IMR-90 (cell line): ENCODE measurements around the gene ANKRD24. TPM values are rescaled to one million over a fixed set of nuclear protein-coding genes. Genes with fewer than 3 reads are reported as not detected.

Experiments
- ATAC-seq: fragments of 200-7000 bp; cut with Tn5 transposase; 2 replicates; pipeline ENCODE4 v1.9.1; 2020; ENCODE audit warnings: low read depth, mild to moderate bottlenecking, moderate library complexity
- BruUV-seq: library from RNA; stranded (reverse); fragments of 400-500 nt; replicated peaks from 2 replicates; lab custom pipeline; 2021; lab: Mats Ljungman, UMichigan
- CTCF ChIA-PET: fragments of 300-600 bp; formaldehyde crosslinking; extraction: SDS; loops from one replicate; lab custom pipeline; 2021; ENCODE audit warnings: antibody characterized with exemption; lab: Yijun Ruan, JAX
- POLR2A ChIA-PET: fragments of 300-600 bp; sonication (Branson Sonifier 250); formaldehyde crosslinking; loops from one replicate; lab custom pipeline; 2022; ENCODE audit warnings: antibody characterized with exemption; ENCODE audit not compliant: unreplicated experiment; lab: Charles Lee
- DNase-seq: peaks from one replicate; pipeline ENCODE4 v3.0.0; 2013
- H2AFZ ChIP-seq: replicated peaks from 2 replicates; pipeline ENCODE3; 2013; ENCODE audit warnings: low read length, mild to moderate bottlenecking; ENCODE audit not compliant: poor library complexity
- H2AK5ac ChIP-seq: 2 replicates; pipeline ENCODE4 v1.6.1; 2013; ENCODE audit warnings: low read depth, low read length, inconsistent platforms
- H2AK9ac ChIP-seq: replicated peaks from 2 replicates; pipeline ENCODE3; 2013; ENCODE audit warnings: mild to moderate bottlenecking, low read depth, low read length, moderate library complexity; ENCODE audit not compliant: poor library complexity
- H2BK120ac ChIP-seq: 2 replicates; pipeline ENCODE4 v1.6.1; 2013; ENCODE audit warnings: low read depth, low read length, inconsistent platforms
- H2BK15ac ChIP-seq: 3 replicates; pipeline ENCODE4 v1.6.1; 2013; ENCODE audit warnings: low read depth, low read length, inconsistent platforms
- H2BK20ac ChIP-seq: 2 replicates; pipeline ENCODE4 v1.6.1; 2013; ENCODE audit warnings: low read depth, mild to moderate bottlenecking, inconsistent platforms, low read length, moderate library complexity
- H2BK5ac ChIP-seq: 2 replicates; pipeline ENCODE4 v1.6.1; 2013; ENCODE audit warnings: mild to moderate bottlenecking, low read depth, low read length, inconsistent platforms; ENCODE audit not compliant: poor library complexity, severe bottlenecking
- H3K14ac ChIP-seq: replicated peaks from 2 replicates; pipeline ENCODE4 v1.6.1; 2013; ENCODE audit warnings: low read depth, low read length, inconsistent platforms
- H3K18ac ChIP-seq: 2 replicates; pipeline ENCODE4 v1.6.1; 2013; ENCODE audit warnings: low read depth, low read length, control low read depth
- H3K23ac ChIP-seq: 2 replicates; pipeline ENCODE4 v1.6.1; 2013; ENCODE audit warnings: low read depth, low read length, inconsistent platforms
- H3K27ac ChIP-seq: 2 replicates; pipeline ENCODE4 v1.5.1; 2013; ENCODE audit warnings: mild to moderate bottlenecking, control low read depth, low read length; ENCODE audit not compliant: insufficient read depth
- H3K27me3 ChIP-seq: 2 replicates; pipeline ENCODE4 v1.6.1; 2013; ENCODE audit warnings: low read length; ENCODE audit not compliant: control insufficient read depth, insufficient read depth
- H3K36me3 ChIP-seq: 2 replicates; pipeline ENCODE4 v1.6.1; 2013; ENCODE audit warnings: low read length, mixed read lengths; ENCODE audit not compliant: control insufficient read depth, insufficient read depth
- H3K4ac ChIP-seq: 2 replicates; pipeline ENCODE4 v1.6.1; 2013; ENCODE audit warnings: low read depth, low read length, inconsistent platforms
- H3K4me1 ChIP-seq: 2 replicates; pipeline ENCODE4 v1.6.1; 2013; ENCODE audit warnings: low read length, mixed read lengths; ENCODE audit not compliant: control insufficient read depth, insufficient read depth
- H3K4me2 ChIP-seq: 2 replicates; pipeline ENCODE4 v1.6.1; 2013; ENCODE audit warnings: low read depth, mild to moderate bottlenecking, control low read depth, low read length, moderate library complexity
- H3K4me3 ChIP-seq: 2 replicates; pipeline ENCODE4 v1.5.1; 2013; ENCODE audit warnings: low read depth, mild to moderate bottlenecking, control low read depth, low read length, moderate library complexity; ENCODE audit not compliant: insufficient read depth
- H3K56ac ChIP-seq: 2 replicates; pipeline ENCODE4 v1.6.1; 2013; ENCODE audit warnings: low read length, inconsistent platforms; ENCODE audit not compliant: insufficient read depth; ENCODE audit errors: extremely low read depth
- H3K79me1 ChIP-seq, 2 experiments: 2 replicates each; pipeline ENCODE4 v1.6.1; 2013; ENCODE audit warnings: low read length in 2 of 2, inconsistent platforms in 1 of 2, low read depth in 1 of 2
- H3K9ac ChIP-seq: 2 replicates; pipeline ENCODE4 v1.6.1; 2013; ENCODE audit warnings: low read depth, low read length, control low read depth
- H3K9me1 ChIP-seq: 2 replicates; pipeline ENCODE4 v1.6.1; 2013; ENCODE audit warnings: low read length, inconsistent platforms; ENCODE audit not compliant: insufficient read depth
- H3K9me3 ChIP-seq: 2 replicates; pipeline ENCODE4 v1.6.1; 2013; ENCODE audit warnings: low read length; ENCODE audit not compliant: control insufficient read depth, insufficient read depth
- H4K20me1 ChIP-seq: 2 replicates; pipeline ENCODE4 v1.6.1; 2013; ENCODE audit warnings: low read length, inconsistent platforms; ENCODE audit not compliant: insufficient read depth
- H4K5ac ChIP-seq: 2 replicates; pipeline ENCODE4 v1.6.1; 2013; ENCODE audit warnings: mild to moderate bottlenecking, low read depth, low read length, control low read depth
- H4K8ac ChIP-seq, 2 experiments: 2 replicates each; pipeline ENCODE4 v1.6.1; 2013; ENCODE audit warnings: low read depth in 2 of 2, low read length in 2 of 2, control low read depth in 1 of 2, inconsistent platforms in 1 of 2
- H4K91ac ChIP-seq: 2 replicates; pipeline ENCODE4 v1.6.1; 2013; ENCODE audit warnings: low read depth, low read length, inconsistent platforms; ENCODE audit not compliant: insufficient read depth
- BHLHE40 ChIP-seq: fragments of 150-350 bp; IDR thresholded peaks from 2 replicates; pipeline ENCODE4 v1.6.1; 2016; ENCODE audit warnings: mild to moderate bottlenecking, low read depth, low read length
- CEBPB ChIP-seq: IDR thresholded peaks from 2 replicates; pipeline ENCODE4 v1.6.1; 2012; ENCODE audit warnings: low read depth, low read length, improper control_type of control experiment
- CHD1 ChIP-seq: IDR thresholded peaks from 2 replicates; pipeline ENCODE4 v1.6.1; 2012; ENCODE audit warnings: low read depth, low read length, improper control_type of control experiment
- ELK1 ChIP-seq: fragments of 150-350 bp; IDR thresholded peaks from 2 replicates; pipeline ENCODE4 v1.6.1; 2016; ENCODE audit warnings: low read depth, mild to moderate bottlenecking, low read length, moderate library complexity, borderline replicate concordance
- FOS ChIP-seq: fragments of 150-350 bp; IDR thresholded peaks from 2 replicates; pipeline ENCODE4 v1.6.1; 2016; ENCODE audit warnings: low read depth, low read length
- MAFK ChIP-seq: IDR thresholded peaks from 2 replicates; pipeline ENCODE4 v1.6.1; 2012; ENCODE audit warnings: low read depth, low read length, improper control_type of control experiment
- MAZ ChIP-seq: IDR thresholded peaks from 2 replicates; pipeline ENCODE4 v1.6.1; 2012; ENCODE audit warnings: low read depth, mild to moderate bottlenecking, low read length, improper control_type of control experiment, moderate library complexity, borderline replicate concordance
- MXI1 ChIP-seq: IDR thresholded peaks from 2 replicates; pipeline ENCODE4 v1.6.1; 2012; ENCODE audit warnings: low read depth, mild to moderate bottlenecking, low read length, moderate library complexity, borderline replicate concordance
- NFE2L2 ChIP-seq: fragments of 150-350 bp; IDR thresholded peaks from 2 replicates; pipeline ENCODE4 v1.6.1; 2016; ENCODE audit warnings: low read depth, mild to moderate bottlenecking, low read length
- POLR2A ChIP-seq: IDR thresholded peaks from 2 replicates; pipeline ENCODE4 v1.6.1; 2012; ENCODE audit warnings: mild to moderate bottlenecking, low read depth, low read length
- RAD21 ChIP-seq: IDR thresholded peaks from 2 replicates; pipeline ENCODE4 v1.6.1; 2012; ENCODE audit warnings: low read length, improper control_type of control experiment
- RCOR1 ChIP-seq: IDR thresholded peaks from 2 replicates; pipeline ENCODE4 v1.6.1; 2012; ENCODE audit warnings: mild to moderate bottlenecking, low read length, improper control_type of control experiment; ENCODE audit not compliant: insufficient replicate concordance
- RFX5 ChIP-seq: IDR thresholded peaks from 2 replicates; pipeline ENCODE4 v1.8.0; 2012; ENCODE audit warnings: low read depth, mild to moderate bottlenecking, low read length, moderate library complexity
- SMC3 ChIP-seq: fragments of 150-350 bp; IDR thresholded peaks from 2 replicates; pipeline ENCODE4 v1.6.1; 2016; ENCODE audit warnings: low read depth, mild to moderate bottlenecking, antibody characterized with exemption, low read length, moderate library complexity
- WGBS, 2 experiments: methylation state at CpG; one replicate each; pipeline versions ENCODE4 v1.1.5 to v1.1.7; 2013; ENCODE audit warnings: missing lambda C conversion rate in 2 of 2; ENCODE audit not compliant: insufficient read length in 1 of 2; ENCODE audit errors: extremely low coverage in 2 of 2; 5-methylcytosine and 5-hydroxymethylcytosine counted together
- dilution Hi-C: fragments of 300-500 bp; cut with HindIII; formaldehyde crosslinking; loops from one replicate; pipeline ENCODE4 v1.14.3; 2018; ENCODE audit warnings: low sequenced_read_pairs; ENCODE audit not compliant: unreplicated experiment
- in situ Hi-C: fragments of 300-500 bp; cut with MboI; formaldehyde crosslinking; loops from 3 replicates; pipeline ENCODE4 v1.14.3; 2019; ENCODE audit warnings: low sequenced_read_pairs, inconsistent platforms, mixed read lengths
- intact Hi-C: fragments of 100-400 bp; cut with micrococcal nuclease; formaldehyde crosslinking; loops from 2 replicates; pipeline ENCODE4 v1.10.0; 2022
- polyA plus RNA-seq, 3 experiments: library from polyadenylated mRNA; depleted of rRNA; stranded (reverse); fragments of >200 nt; gene quantifications; 2 replicates each; pipeline ENCODE4 v1.2.3, GENCODE V29; 2012; ENCODE audit warnings: low replicate concordance in 1 of 3
- total RNA-seq: library from RNA; depleted of rRNA; stranded (reverse); fragments of >200 nt; gene quantifications from 2 replicates; pipeline ENCODE4 v1.2.3, GENCODE V29; 2012
- TF ChIP-seq, protein P1 (sequence below): fragments of 150-350 bp; IDR thresholded peaks from 2 replicates; pipeline ENCODE4 v1.6.1; 2017; ENCODE audit warnings: mild to moderate bottlenecking, antibody characterized with exemption, low read length, low read depth
- TF ChIP-seq, protein P2 (sequence below): conservative IDR thresholded peaks from 2 replicates; pipeline ENCODE4 v1.5.1; 2012; ENCODE audit warnings: mild to moderate bottlenecking, low read depth, low read length, improper control_type of control experiment

Gene ANKRD24
- total and polyA plus RNA-seq, 2 of the 4 experiments (the other 2 are of a cell fraction) = 0.18 to 0.21 TPM

GRCh38 chr19:4151623-4152022 is 30.9 kb upstream of the ANKRD24 start:
- no peaks in the 10 kb centered on the region for H3K36me3 ChIP-seq
- no peak overlapping the region for H3K9ac ChIP-seq
- no peak overlapping the region for H3K18ac ChIP-seq
- ATAC-seq (no peak), DNase-seq (no peak)
- POLR2A ChIA-PET = no interaction called here
- H3K9me1 ChIP-seq = no peaks in the 10 kb centered on the region
- CTCF ChIA-PET = no interaction called here
- H3K79me1 ChIP-seq = no peaks in the 10 kb centered on the region
- H3K4ac ChIP-seq = no peak overlapping the region
- no peak overlapping the region for H2AK9ac ChIP-seq
- H3K4me1 ChIP-seq = no peaks in the 10 kb centered on the region
- H2BK120ac ChIP-seq = no peak overlapping the region
- H2BK5ac ChIP-seq = no peak overlapping the region
- no peak overlapping the region for H3K56ac ChIP-seq
- no peak overlapping the region for H2AK5ac ChIP-seq
- H4K20me1 ChIP-seq = no peaks in the 10 kb centered on the region; the same call in 1 of the 2 replicates
- H4K5ac ChIP-seq = no peak overlapping the region
- WGBS, 2 experiments = 35% methylated on average over 2 of the region's 6 CpGs; no CpG with 5 or more reads in 1 of the 2 experiments
- no TSS peak for BruUV-seq
- peaks cover 22% of the 10 kb centered on the region for H3K27me3 ChIP-seq
- no peak overlapping the region for H3K27ac ChIP-seq
- dilution Hi-C loops = no loop called here
- TF ChIP-seq CEBPB (no peak), ELK1 (no peak), FOS (no peak), MXI1 (no peak), POLR2A (no peak), MAFK (no peak), NFE2L2 (no peak), CHD1 (no peak), BHLHE40 (no peak), SMC3 (no peak), RCOR1 (no peak), RAD21 (no peak), MAZ (no peak), RFX5 (no peak)
- TF ChIP-seq, protein P1, sequence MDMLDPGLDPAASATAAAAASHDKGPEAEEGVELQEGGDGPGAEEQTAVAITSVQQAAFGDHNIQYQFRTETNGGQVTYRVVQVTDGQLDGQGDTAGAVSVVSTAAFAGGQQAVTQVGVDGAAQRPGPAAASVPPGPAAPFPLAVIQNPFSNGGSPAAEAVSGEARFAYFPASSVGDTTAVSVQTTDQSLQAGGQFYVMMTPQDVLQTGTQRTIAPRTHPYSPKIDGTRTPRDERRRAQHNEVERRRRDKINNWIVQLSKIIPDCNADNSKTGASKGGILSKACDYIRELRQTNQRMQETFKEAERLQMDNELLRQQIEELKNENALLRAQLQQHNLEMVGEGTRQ = no peak
- TF ChIP-seq, protein P2, sequence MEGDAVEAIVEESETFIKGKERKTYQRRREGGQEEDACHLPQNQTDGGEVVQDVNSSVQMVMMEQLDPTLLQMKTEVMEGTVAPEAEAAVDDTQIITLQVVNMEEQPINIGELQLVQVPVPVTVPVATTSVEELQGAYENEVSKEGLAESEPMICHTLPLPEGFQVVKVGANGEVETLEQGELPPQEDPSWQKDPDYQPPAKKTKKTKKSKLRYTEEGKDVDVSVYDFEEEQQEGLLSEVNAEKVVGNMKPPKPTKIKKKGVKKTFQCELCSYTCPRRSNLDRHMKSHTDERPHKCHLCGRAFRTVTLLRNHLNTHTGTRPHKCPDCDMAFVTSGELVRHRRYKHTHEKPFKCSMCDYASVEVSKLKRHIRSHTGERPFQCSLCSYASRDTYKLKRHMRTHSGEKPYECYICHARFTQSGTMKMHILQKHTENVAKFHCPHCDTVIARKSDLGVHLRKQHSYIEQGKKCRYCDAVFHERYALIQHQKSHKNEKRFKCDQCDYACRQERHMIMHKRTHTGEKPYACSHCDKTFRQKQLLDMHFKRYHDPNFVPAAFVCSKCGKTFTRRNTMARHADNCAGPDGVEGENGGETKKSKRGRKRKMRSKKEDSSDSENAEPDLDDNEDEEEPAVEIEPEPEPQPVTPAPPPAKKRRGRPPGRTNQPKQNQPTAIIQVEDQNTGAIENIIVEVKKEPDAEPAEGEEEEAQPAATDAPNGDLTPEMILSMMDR = no peak
- H3K14ac ChIP-seq = no peak overlapping the region
- H3K9me3 ChIP-seq = no peaks in the 10 kb centered on the region
- H2BK20ac ChIP-seq = no peak overlapping the region
- in situ Hi-C loops = no loop called here
- H3K23ac ChIP-seq = no peak overlapping the region
- H2BK15ac ChIP-seq = no peak overlapping the region
- H2AFZ ChIP-seq = no peak overlapping the region
- H3K4me3 ChIP-seq = no peak overlapping the region
- H4K91ac ChIP-seq = no peak overlapping the region
- no peak overlapping the region for H4K8ac ChIP-seq
- intact Hi-C loops = no loop called here
- H3K4me2 ChIP-seq = no peak overlapping the region
